H9 (cell line): ENCODE results near the gene KMT2B. TPM values are rescaled to one million over a fixed set of nuclear protein-coding genes. Genes with fewer than 3 reads are reported as not detected.

ENCODE experiments used
- DNase-seq: peaks from one replicate; pipeline ENCODE4 v3.0.0-alpha.2; 2017
- H2AFZ ChIP-seq: one replicate; pipeline ENCODE4 v1.6.1; 2013; ENCODE audit warnings: mild to moderate bottlenecking, low read length, control low read depth, moderate library complexity
- H2AK5ac ChIP-seq: 2 replicates; pipeline ENCODE4 v1.6.1; 2013; ENCODE audit warnings: low read length, control low read depth, mixed read lengths; ENCODE audit not compliant: insufficient read length
- H2BK120ac ChIP-seq: one replicate; pipeline ENCODE4 v1.6.1; 2013; ENCODE audit warnings: low read depth, mild to moderate bottlenecking, low read length, control low read depth, inconsistent platforms; ENCODE audit not compliant: poor library complexity, severe bottlenecking
- H2BK12ac ChIP-seq: 2 replicates; pipeline ENCODE4 v1.6.1; 2013; ENCODE audit warnings: low read length, control low read depth, mixed read lengths, low read depth; ENCODE audit not compliant: insufficient read length
- H2BK15ac ChIP-seq: 2 replicates; pipeline ENCODE4 v1.6.1; 2013; ENCODE audit warnings: low read depth, low read length, control low read depth
- H2BK20ac ChIP-seq: one replicate; pipeline ENCODE4 v1.6.1; 2013; ENCODE audit warnings: low read depth, mild to moderate bottlenecking, low read length, control low read depth, inconsistent platforms; ENCODE audit not compliant: poor library complexity, severe bottlenecking
- H2BK5ac ChIP-seq: 2 replicates; pipeline ENCODE4 v1.6.1; 2013; ENCODE audit warnings: low read length, control low read depth, mixed read lengths; ENCODE audit not compliant: insufficient read length
- H3K14ac ChIP-seq: 2 replicates; pipeline ENCODE4 v1.6.1; 2013; ENCODE audit warnings: low read length, control low read depth; ENCODE audit not compliant: insufficient read depth
- H3K18ac ChIP-seq: 2 replicates; pipeline ENCODE4 v1.6.1; 2013; ENCODE audit warnings: low read depth, mild to moderate bottlenecking, mixed read lengths, low read length, control low read depth; ENCODE audit not compliant: insufficient read length
- H3K23ac ChIP-seq: 2 replicates; pipeline ENCODE4 v1.6.1; 2013; ENCODE audit warnings: low read length, control low read depth, mixed read lengths, low read depth; ENCODE audit not compliant: insufficient read length
- H3K23me2 ChIP-seq: 2 replicates; pipeline ENCODE4 v1.6.1; 2013; ENCODE audit warnings: low read depth, mild to moderate bottlenecking, mixed read lengths, low read length, control low read depth; ENCODE audit not compliant: insufficient read length, poor library complexity, severe bottlenecking
- H3K27ac ChIP-seq: 2 replicates; pipeline ENCODE4 v1.5.1; 2013; ENCODE audit warnings: low read length, control low read depth, mixed read lengths, low read depth; ENCODE audit not compliant: insufficient read length
- H3K27me3 ChIP-seq: 2 replicates; pipeline ENCODE4 v1.6.1; 2013; ENCODE audit warnings: low read length, control low read depth, inconsistent platforms; ENCODE audit not compliant: insufficient read depth
- H3K4ac ChIP-seq: 2 replicates; pipeline ENCODE4 v1.6.1; 2013; ENCODE audit warnings: low read depth, mild to moderate bottlenecking, control low read depth, inconsistent platforms, low read length, moderate library complexity
- H3K4me1 ChIP-seq: 2 replicates; pipeline ENCODE4 v1.6.1; 2013; ENCODE audit warnings: low read length, control low read depth, inconsistent platforms; ENCODE audit not compliant: insufficient read depth
- H3K4me2 ChIP-seq: 2 replicates; pipeline ENCODE4 v1.6.1; 2013; ENCODE audit warnings: low read length, control low read depth, mixed read lengths; ENCODE audit not compliant: insufficient read length, insufficient read depth
- H3K56ac ChIP-seq: 2 replicates; pipeline ENCODE4 v1.6.1; 2013; ENCODE audit warnings: low read depth, mild to moderate bottlenecking, mixed read lengths, low read length, control low read depth; ENCODE audit not compliant: insufficient read length
- H3K79me1 ChIP-seq: 2 replicates; pipeline ENCODE4 v1.6.1; 2013; ENCODE audit warnings: low read depth, mild to moderate bottlenecking, moderate library complexity, low read length, control low read depth, inconsistent platforms; ENCODE audit not compliant: insufficient read depth, poor library complexity, severe bottlenecking
- H3K79me2 ChIP-seq: 2 replicates; pipeline ENCODE4 v1.6.1; 2013; ENCODE audit warnings: low read length, control low read depth, inconsistent platforms; ENCODE audit not compliant: insufficient read depth
- H3K9ac ChIP-seq: 2 replicates; pipeline ENCODE4 v1.6.1; 2013; ENCODE audit warnings: low read length, control low read depth, mixed read lengths; ENCODE audit not compliant: insufficient read length; ENCODE audit errors: extremely low read depth
- H3K9me3 ChIP-seq: one replicate; pipeline ENCODE4 v1.6.1; 2013; ENCODE audit warnings: low read depth, low read length, inconsistent platforms; ENCODE audit not compliant: control insufficient read depth
- H3T11ph ChIP-seq: one replicate; pipeline ENCODE4 v1.6.1; 2013; ENCODE audit warnings: mild to moderate bottlenecking, low read length, control low read depth, inconsistent platforms
- H4K20me1 ChIP-seq: one replicate; pipeline ENCODE4 v1.6.1; 2013; ENCODE audit not compliant: control insufficient read depth, insufficient read length, insufficient read depth
- H4K5ac ChIP-seq: 2 replicates; pipeline ENCODE4 v1.6.1; 2013; ENCODE audit warnings: low read depth, mild to moderate bottlenecking, mixed read lengths, low read length, control low read depth; ENCODE audit not compliant: insufficient read length
- H4K8ac ChIP-seq: replicated peaks from 2 replicates; pipeline ENCODE4 v1.6.1; 2013; ENCODE audit warnings: low read length, control low read depth, mixed read lengths, low read depth; ENCODE audit not compliant: insufficient read length
- H4K91ac ChIP-seq: 2 replicates; pipeline ENCODE4 v1.6.1; 2013; ENCODE audit warnings: low read depth, mild to moderate bottlenecking, moderate library complexity, mixed read lengths, low read length, control low read depth; ENCODE audit not compliant: insufficient read length
- H3K27ac Mint-ChIP-seq, 3 experiments: 2 replicates in 2 of 3; 3 replicates in 1 of 3; pipeline ENCODE4 v1.8.0; 2020 to 2021; ENCODE audit warnings: mixed read lengths in 3 of 3, mild to moderate bottlenecking in 1 of 3, moderate library complexity in 1 of 3
- H3K27me3 Mint-ChIP-seq: 2 replicates; pipeline ENCODE4 v1.8.0; 2021; ENCODE audit warnings: low read depth, mild to moderate bottlenecking, moderate library complexity, mixed read lengths
- H3K36me3 Mint-ChIP-seq, 3 experiments: 2 replicates in 2 of 3; 3 replicates in 1 of 3; pipeline ENCODE4 v1.8.0; 2020 to 2021; ENCODE audit warnings: low read depth in 3 of 3, mixed read lengths in 3 of 3; ENCODE audit not compliant: insufficient read depth in 1 of 3
- H3K4me1 Mint-ChIP-seq, 2 experiments: 2 replicates each; pipeline ENCODE4 v1.8.0; 2020; ENCODE audit warnings: mixed read lengths in 2 of 2
- H3K4me3 Mint-ChIP-seq, 2 experiments: 2 replicates in 1 of 2; 3 replicates in 1 of 2; pipeline ENCODE4 v1.8.0; 2020 to 2021; ENCODE audit warnings: mild to moderate bottlenecking in 2 of 2, mixed read lengths in 2 of 2, moderate library complexity in 1 of 2
- H3K9me3 Mint-ChIP-seq, 2 experiments: 2 replicates in 1 of 2; 3 replicates in 1 of 2; pipeline ENCODE4 v1.8.0; 2020; ENCODE audit warnings: mild to moderate bottlenecking in 2 of 2, mixed read lengths in 2 of 2, moderate library complexity in 1 of 2
- WGBS: extraction: QIAGEN DNeasy Blood & Tissue Kit; methylation state at CpG from one replicate; pipeline ENCODE4 v1.1.7; 2013; ENCODE audit warnings: missing lambda C conversion rate, low lambda C conversion rate, mixed read lengths; ENCODE audit not compliant: insufficient read length; ENCODE audit errors: extremely low coverage; 5-methylcytosine and 5-hydroxymethylcytosine counted together
- total RNA-seq: library from RNA; stranded (reverse); gene quantifications from 2 replicates; pipeline ENCODE4 v1.2.1, GENCODE V29; 2021
- TF ChIP-seq, protein P1 (sequence below): fragments of 200-600 bp; sonication (generic); conservative IDR thresholded peaks from 3 replicates; pipeline ENCODE4 v1.8.0; 2021; ENCODE audit warnings: antibody characterized with exemption, mild to moderate bottlenecking

KMT2B gene
- total RNA-seq, 1 experiment from 2014 or later, result 47.7 TPM

DNA sequence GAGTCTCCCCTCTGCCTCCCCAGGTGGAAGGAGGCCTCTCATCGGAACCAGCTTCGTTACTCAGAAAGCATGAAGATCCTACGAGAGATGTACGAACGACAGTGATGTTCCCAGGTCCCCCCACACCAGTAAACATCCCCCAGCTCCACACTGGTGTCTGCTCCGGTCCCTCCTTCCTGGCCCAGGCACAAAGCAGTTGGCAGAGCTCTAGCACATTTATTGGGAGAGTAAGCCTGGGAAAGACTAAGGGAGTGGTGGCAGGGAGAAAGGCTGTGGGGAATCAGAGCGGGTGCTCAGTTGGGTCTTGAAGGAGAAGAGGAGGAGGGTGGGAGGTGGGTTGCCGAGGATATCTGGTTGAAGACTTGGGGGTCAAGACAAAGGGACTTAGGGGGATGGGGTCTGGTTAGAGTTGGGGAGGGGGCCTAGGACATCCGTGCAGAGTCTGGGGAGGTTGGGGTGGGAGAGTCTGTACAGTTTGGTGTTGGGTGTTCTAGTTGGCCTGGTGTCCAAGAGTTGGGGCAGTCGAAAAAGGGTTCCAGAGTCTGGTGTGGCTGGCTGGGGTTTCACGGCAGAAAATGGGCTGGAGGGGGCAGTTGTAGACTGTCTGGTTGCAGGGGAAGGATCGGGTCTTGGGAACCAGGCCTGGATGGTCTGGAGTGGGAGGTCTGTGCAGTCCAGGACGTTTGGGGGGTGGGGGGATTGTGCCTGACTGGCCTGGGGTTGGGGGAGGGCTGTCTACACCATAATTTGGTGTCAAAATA is 36.7 kb downstream of the KMT2B start:
- H3K4me3 Mint-ChIP-seq, result peak overlapping the region; percentile 55 to 72

More for the DNA sequence above, 36.7 kb downstream of the KMT2B start:
- Histone ChIP-seq H4K20me1 (no peaks in the 10 kb centered on the region), H2BK15ac (no peak overlapping the region), H2BK5ac (no peak overlapping the region), H3K4ac (no peak overlapping the region), H4K8ac (no peak overlapping the region), H3K4me2 (no peak overlapping the region), H3K14ac (no peak overlapping the region), H3K79me2 (no peaks in the 10 kb centered on the region), H4K91ac (no peak overlapping the region), H2AFZ (no peak overlapping the region), H2BK120ac (no peak overlapping the region), H3K56ac (no peak overlapping the region), H3K27ac (no peak overlapping the region), H3K23ac (no peak overlapping the region), H3K18ac (no peak overlapping the region), H4K5ac (no peak overlapping the region), H3K27me3 (no peaks in the 10 kb centered on the region), H3K9ac (no peak overlapping the region), H3T11ph (no peak overlapping the region), H2BK12ac (no peak overlapping the region), H3K4me1 (no peaks in the 10 kb centered on the region), H2BK20ac (no peak overlapping the region), H3K23me2 (peaks cover 15% of the 10 kb centered on the region), H2AK5ac (no peak overlapping the region), H3K9me3 (no peaks in the 10 kb centered on the region), H3K79me1 (no peaks in the 10 kb centered on the region)
- Mint-ChIP-seq H3K9me3 (no peaks in the 10 kb centered on the region), H3K27ac (no peak overlapping the region), H3K4me1 (peaks cover 12 to 22% of the 10 kb centered on the region in 2 experiments), H3K36me3 (peaks cover 0 to 5% (median 3%) of the 10 kb centered on the region in 3 experiments; a peak in 3 of 7 replicates), H3K27me3 (peaks cover 7% of the 10 kb centered on the region)
- peak; percentile 21 for DNase-seq
- no CpG with 5 or more reads among the region's 13 CpGs for WGBS
- TF ChIP-seq, protein P1, sequence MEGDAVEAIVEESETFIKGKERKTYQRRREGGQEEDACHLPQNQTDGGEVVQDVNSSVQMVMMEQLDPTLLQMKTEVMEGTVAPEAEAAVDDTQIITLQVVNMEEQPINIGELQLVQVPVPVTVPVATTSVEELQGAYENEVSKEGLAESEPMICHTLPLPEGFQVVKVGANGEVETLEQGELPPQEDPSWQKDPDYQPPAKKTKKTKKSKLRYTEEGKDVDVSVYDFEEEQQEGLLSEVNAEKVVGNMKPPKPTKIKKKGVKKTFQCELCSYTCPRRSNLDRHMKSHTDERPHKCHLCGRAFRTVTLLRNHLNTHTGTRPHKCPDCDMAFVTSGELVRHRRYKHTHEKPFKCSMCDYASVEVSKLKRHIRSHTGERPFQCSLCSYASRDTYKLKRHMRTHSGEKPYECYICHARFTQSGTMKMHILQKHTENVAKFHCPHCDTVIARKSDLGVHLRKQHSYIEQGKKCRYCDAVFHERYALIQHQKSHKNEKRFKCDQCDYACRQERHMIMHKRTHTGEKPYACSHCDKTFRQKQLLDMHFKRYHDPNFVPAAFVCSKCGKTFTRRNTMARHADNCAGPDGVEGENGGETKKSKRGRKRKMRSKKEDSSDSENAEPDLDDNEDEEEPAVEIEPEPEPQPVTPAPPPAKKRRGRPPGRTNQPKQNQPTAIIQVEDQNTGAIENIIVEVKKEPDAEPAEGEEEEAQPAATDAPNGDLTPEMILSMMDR, result no peak
